Panc1 (cell line): ENCODE results near the gene ANTXR1. TPM values are rescaled to one million over a fixed set of nuclear protein-coding genes. Genes with fewer than 3 reads are reported as not detected.

Experiments used
- ATAC-seq: fragments of 200-7000 bp; cut with Tn5 transposase; 2 replicates; pipeline ENCODE4 v1.9.1; 2020; ENCODE audit warnings: mild to moderate bottlenecking, moderate library complexity
- BruUV-seq: library from RNA; stranded (reverse); fragments of 400-500 nt; replicated peaks from 2 replicates; lab custom pipeline; 2021; lab: Mats Ljungman, UMichigan
- CTCF ChIA-PET: fragments of 300-600 bp; sonication (Branson Sonifier 250); formaldehyde crosslinking; loops from one replicate; lab custom pipeline; 2022; ENCODE audit warnings: antibody characterized with exemption; lab: Charles Lee
- POLR2A ChIA-PET: fragments of 300-600 bp; sonication (Branson Sonifier 250); formaldehyde crosslinking; loops from one replicate; lab custom pipeline; 2022; ENCODE audit warnings: antibody characterized with exemption; lab: Charles Lee
- DNase-seq: peaks from one replicate; pipeline ENCODE4 v3.0.0-alpha.2; 2010; ENCODE audit warnings: low read depth, low spot score
- H3K27ac ChIP-seq: 2 replicates; pipeline ENCODE4 v1.5.1; 2011; ENCODE audit warnings: mild to moderate bottlenecking, low read length, inconsistent platforms
- H3K27me3 ChIP-seq: fragments of 200-500 bp; sonication (Bioruptor generic); 2 replicates; pipeline ENCODE4 v1.6.0; 2014; ENCODE audit warnings: low read length, inconsistent platforms; ENCODE audit not compliant: control insufficient read depth, insufficient read depth
- H3K36me3 ChIP-seq: fragments of 200-500 bp; sonication (Bioruptor generic); 2 replicates; pipeline ENCODE4 v1.5.1; 2014; ENCODE audit warnings: inconsistent platforms, mild to moderate bottlenecking, low read length, moderate library complexity; ENCODE audit not compliant: control insufficient read depth, insufficient read depth
- H3K4me1 ChIP-seq: 2 replicates; pipeline ENCODE4 v1.5.1; 2011; ENCODE audit warnings: inconsistent platforms, mild to moderate bottlenecking, low read length, moderate library complexity; ENCODE audit not compliant: control insufficient read depth, insufficient read depth
- H3K4me3 ChIP-seq, 2 experiments: 2 replicates each; pipeline ENCODE4 v1.5.1; 2011 to 2012; ENCODE audit warnings: low read depth in 2 of 2, low read length in 2 of 2, mild to moderate bottlenecking in 2 of 2, inconsistent platforms in 1 of 2, moderate library complexity in 1 of 2
- H3K9me3 ChIP-seq: fragments of 200-500 bp; sonication (Bioruptor generic); 2 replicates; pipeline ENCODE4 v1.5.1; 2014; ENCODE audit warnings: low read depth, mild to moderate bottlenecking, inconsistent platforms, low read length, moderate library complexity; ENCODE audit not compliant: control insufficient read depth, insufficient read depth
- POLR2AphosphoS5 ChIP-seq: IDR thresholded peaks from 2 replicates; pipeline ENCODE4 v1.6.1; 2012; ENCODE audit warnings: mild to moderate bottlenecking, low read depth, low read length, moderate library complexity
- REST ChIP-seq, 2 experiments: IDR thresholded peaks; 2 replicates each; pipeline ENCODE4 v1.6.1; 2011 to 2012; ENCODE audit warnings: low read depth in 2 of 2, control low read depth in 1 of 2, low read length in 1 of 2, mild to moderate bottlenecking in 1 of 2, moderate library complexity in 1 of 2; ENCODE audit not compliant: insufficient read depth in 1 of 2
- SIN3A ChIP-seq: IDR thresholded peaks from 2 replicates; pipeline ENCODE4 v1.6.1; 2012; ENCODE audit warnings: low read depth, mild to moderate bottlenecking, low read length, moderate library complexity, borderline replicate concordance; ENCODE audit not compliant: insufficient read depth
- TCF7L2 ChIP-seq: IDR thresholded peaks from 2 replicates; pipeline ENCODE4 v1.6.1; 2011; ENCODE audit warnings: mild to moderate bottlenecking, low read depth, low read length, inconsistent platforms
- in situ Hi-C: cut with HindIII; loops from 2 replicates; pipeline ENCODE4 v1.10.0; 2016; ENCODE audit warnings: low sequenced_read_pairs, low pct_unique_long_range_greater_than_20kb
- intact Hi-C: fragments of 100-400 bp; cut with micrococcal nuclease; formaldehyde crosslinking; loops from one replicate; pipeline ENCODE4 v1.10.0; 2022; ENCODE audit not compliant: unreplicated experiment
- total RNA-seq: library from RNA; stranded (reverse); gene quantifications from one replicate; pipeline ENCODE4 v1.2.1, GENCODE V29; 2021; ENCODE audit not compliant: unreplicated experiment
- TF ChIP-seq, protein P1 (sequence below): fragments of 450-650 bp; IDR thresholded peaks from 2 replicates; pipeline ENCODE4 v1.5.1; 2017; ENCODE audit warnings: mild to moderate bottlenecking

Gene ANTXR1
- total RNA-seq, 1 experiment from 2014 or later = 132 TPM

DNA sequence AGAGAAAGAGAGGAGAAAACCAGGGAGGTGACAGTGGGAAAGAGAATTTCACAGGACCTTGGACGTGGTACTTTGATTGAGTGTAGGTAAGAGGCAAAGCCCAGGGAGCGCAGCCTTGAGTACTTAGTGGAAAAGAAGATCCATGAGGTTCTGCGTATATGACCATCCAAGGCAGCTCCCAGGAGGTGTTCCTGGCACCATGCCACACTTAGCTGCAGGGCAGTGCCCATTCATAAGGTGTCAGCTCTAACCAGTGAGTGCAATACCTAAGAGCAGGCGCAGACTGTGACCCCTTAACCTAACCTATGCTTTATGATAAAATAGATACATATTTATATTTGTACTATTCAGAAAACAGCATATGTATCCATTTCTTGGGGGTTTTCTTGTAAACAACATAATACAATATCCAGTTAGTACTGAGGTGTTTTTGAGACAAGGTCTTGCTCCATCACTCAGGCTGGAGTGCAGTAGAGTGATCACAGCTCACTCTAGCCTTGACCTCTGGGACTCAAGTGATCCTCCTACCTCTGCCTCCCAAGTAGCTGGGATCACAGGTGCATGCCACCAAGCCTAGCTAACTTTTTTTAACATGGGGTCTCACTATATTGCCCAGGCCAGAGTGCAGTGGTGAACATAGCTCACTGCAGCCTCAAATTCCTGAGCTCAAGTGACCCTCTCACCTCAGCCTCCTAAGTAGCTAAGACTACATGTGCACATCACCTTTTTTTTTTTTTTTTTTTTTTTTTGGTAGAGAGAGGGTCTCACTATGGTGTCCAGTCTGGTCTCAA, 199.5 kb downstream of the ANTXR1 start:
- intact Hi-C loops (no loop called here), in situ Hi-C loops (no loop called here)
- ATAC-seq (no peak), DNase-seq (no peak)
- no peaks in the 10 kb centered on the region for H3K27me3 ChIP-seq
- H3K4me1 ChIP-seq = no peaks in the 10 kb centered on the region; the same call in 1 of the 2 replicates
- CTCF ChIA-PET = no interaction called here
- H3K9me3 ChIP-seq = no peaks in the 10 kb centered on the region
- no peak overlapping the region for H3K4me3 ChIP-seq
- no TSS peak for BruUV-seq
- no peak overlapping the region for H3K27ac ChIP-seq
- POLR2A ChIA-PET = no interaction called here
- no peak for TF ChIP-seq TCF7L2
- TF ChIP-seq, protein P1, sequence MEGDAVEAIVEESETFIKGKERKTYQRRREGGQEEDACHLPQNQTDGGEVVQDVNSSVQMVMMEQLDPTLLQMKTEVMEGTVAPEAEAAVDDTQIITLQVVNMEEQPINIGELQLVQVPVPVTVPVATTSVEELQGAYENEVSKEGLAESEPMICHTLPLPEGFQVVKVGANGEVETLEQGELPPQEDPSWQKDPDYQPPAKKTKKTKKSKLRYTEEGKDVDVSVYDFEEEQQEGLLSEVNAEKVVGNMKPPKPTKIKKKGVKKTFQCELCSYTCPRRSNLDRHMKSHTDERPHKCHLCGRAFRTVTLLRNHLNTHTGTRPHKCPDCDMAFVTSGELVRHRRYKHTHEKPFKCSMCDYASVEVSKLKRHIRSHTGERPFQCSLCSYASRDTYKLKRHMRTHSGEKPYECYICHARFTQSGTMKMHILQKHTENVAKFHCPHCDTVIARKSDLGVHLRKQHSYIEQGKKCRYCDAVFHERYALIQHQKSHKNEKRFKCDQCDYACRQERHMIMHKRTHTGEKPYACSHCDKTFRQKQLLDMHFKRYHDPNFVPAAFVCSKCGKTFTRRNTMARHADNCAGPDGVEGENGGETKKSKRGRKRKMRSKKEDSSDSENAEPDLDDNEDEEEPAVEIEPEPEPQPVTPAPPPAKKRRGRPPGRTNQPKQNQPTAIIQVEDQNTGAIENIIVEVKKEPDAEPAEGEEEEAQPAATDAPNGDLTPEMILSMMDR = no peak
- no peak for TF ChIP-seq REST (IDR thresholded peaks at IDR 0.05; ENCODE audit: insufficient read depth in 1 of 2, low read depth in 2 of 2, low read length in 1 of 2)
- TF ChIP-seq SIN3A = no peak
- TF ChIP-seq POLR2AphosphoS5 = no peak
- no peaks in the 10 kb centered on the region for H3K36me3 ChIP-seq

DNA sequence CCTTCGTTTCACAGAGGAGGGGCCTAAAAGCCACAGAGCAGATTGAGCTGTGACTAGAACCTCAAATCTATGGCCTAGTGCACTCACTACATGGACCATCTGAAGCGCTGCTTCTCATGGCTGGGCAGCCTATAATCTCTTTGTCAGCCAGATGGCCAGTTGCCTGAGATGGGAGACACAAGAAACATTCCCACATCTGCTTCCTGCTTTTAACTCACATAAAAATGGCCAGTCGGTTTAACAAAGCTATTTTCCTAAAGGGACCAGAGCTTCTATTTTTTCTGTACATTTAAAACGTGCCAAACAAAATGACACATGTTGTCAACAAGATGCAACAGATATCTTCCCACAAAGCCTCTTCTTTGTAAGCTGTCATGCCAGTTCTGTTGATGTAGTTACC, 200.2 kb downstream of the ANTXR1 start:
- intact Hi-C loops (no loop called here), in situ Hi-C loops (no loop called here)
- Histone ChIP-seq H3K27ac (no peak overlapping the region), H3K9me3 (no peaks in the 10 kb centered on the region), H3K4me3 (no peak overlapping the region), H3K27me3 (no peaks in the 10 kb centered on the region), H3K36me3 (no peaks in the 10 kb centered on the region), H3K4me1 (no peaks in the 10 kb centered on the region; the same call in 1 of the 2 replicates)
- TF ChIP-seq REST (IDR thresholded peaks at IDR 0.05; ENCODE audit: insufficient read depth in 1 of 2, low read depth in 2 of 2, low read length in 1 of 2) (no peak), SIN3A (no peak), TCF7L2 (no peak), POLR2AphosphoS5 (no peak)
- TF ChIP-seq, protein P1 = no peak
- CTCF ChIA-PET = no interaction called here
- no peak for DNase-seq
- no TSS peak for BruUV-seq
- POLR2A ChIA-PET = no interaction called here
- ATAC-seq = no peak
